Fibroblast of mammary gland (primary cell): Measurements from ENCODE around the gene CRADD.

Experiments used
- DNase-seq: peaks from one replicate; pipeline ENCODE4 v3.0.0-alpha.2; 2010; ENCODE audit warnings: low read depth
- H3K4me3 ChIP-seq: 2 replicates; pipeline ENCODE4 v1.5.1; 2011; ENCODE audit warnings: low read depth, mild to moderate bottlenecking, low read length, moderate library complexity; ENCODE audit not compliant: control insufficient read depth
- TF ChIP-seq, protein P1 (sequence below): conservative IDR thresholded peaks from 2 replicates; pipeline ENCODE4 v1.5.1; 2011; ENCODE audit warnings: low read depth, low read length, inconsistent platforms; ENCODE audit not compliant: control insufficient read depth, insufficient read depth

The CRADD gene

DNA sequence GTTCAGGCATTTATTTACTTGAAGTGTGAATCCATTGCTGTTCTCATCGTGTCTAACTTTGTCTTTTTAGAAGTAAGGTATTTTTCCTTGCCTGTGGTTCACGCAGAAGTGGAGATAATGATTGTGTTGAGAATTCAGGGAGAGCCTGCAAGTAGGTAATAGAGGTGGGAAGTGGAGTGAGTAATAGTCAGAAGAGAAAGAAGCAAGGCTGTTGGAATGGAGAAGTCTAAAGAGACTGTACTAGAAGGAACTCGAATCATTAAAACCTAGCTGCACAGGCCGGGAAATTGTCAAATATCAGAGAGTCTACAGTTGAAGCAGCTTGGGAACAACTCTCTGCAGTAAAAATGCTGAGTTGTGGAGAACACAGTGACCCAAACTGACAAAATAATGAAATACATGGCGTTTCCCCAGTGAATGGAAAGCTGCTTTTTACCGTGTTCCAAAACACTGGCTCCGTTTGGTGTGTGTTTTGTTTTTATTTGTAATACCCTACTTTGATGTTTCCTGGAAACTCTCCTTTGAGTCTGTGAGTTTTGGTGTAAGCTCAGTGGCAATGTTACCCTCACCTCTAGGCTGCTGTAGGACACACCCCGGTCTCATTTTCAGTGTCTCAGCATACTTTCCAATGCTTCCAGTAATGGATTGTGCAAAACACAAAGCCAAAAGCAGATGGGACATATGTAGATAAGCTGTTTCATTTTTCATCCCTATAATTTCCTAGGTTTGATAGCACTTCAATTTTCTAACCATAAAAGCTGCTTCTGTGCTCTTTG is 146.6 kb downstream of the CRADD start:
- TF ChIP-seq, protein P1, sequence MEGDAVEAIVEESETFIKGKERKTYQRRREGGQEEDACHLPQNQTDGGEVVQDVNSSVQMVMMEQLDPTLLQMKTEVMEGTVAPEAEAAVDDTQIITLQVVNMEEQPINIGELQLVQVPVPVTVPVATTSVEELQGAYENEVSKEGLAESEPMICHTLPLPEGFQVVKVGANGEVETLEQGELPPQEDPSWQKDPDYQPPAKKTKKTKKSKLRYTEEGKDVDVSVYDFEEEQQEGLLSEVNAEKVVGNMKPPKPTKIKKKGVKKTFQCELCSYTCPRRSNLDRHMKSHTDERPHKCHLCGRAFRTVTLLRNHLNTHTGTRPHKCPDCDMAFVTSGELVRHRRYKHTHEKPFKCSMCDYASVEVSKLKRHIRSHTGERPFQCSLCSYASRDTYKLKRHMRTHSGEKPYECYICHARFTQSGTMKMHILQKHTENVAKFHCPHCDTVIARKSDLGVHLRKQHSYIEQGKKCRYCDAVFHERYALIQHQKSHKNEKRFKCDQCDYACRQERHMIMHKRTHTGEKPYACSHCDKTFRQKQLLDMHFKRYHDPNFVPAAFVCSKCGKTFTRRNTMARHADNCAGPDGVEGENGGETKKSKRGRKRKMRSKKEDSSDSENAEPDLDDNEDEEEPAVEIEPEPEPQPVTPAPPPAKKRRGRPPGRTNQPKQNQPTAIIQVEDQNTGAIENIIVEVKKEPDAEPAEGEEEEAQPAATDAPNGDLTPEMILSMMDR = no peak
- H3K4me3 ChIP-seq = no peak overlapping the region
- no peak for DNase-seq

DNA sequence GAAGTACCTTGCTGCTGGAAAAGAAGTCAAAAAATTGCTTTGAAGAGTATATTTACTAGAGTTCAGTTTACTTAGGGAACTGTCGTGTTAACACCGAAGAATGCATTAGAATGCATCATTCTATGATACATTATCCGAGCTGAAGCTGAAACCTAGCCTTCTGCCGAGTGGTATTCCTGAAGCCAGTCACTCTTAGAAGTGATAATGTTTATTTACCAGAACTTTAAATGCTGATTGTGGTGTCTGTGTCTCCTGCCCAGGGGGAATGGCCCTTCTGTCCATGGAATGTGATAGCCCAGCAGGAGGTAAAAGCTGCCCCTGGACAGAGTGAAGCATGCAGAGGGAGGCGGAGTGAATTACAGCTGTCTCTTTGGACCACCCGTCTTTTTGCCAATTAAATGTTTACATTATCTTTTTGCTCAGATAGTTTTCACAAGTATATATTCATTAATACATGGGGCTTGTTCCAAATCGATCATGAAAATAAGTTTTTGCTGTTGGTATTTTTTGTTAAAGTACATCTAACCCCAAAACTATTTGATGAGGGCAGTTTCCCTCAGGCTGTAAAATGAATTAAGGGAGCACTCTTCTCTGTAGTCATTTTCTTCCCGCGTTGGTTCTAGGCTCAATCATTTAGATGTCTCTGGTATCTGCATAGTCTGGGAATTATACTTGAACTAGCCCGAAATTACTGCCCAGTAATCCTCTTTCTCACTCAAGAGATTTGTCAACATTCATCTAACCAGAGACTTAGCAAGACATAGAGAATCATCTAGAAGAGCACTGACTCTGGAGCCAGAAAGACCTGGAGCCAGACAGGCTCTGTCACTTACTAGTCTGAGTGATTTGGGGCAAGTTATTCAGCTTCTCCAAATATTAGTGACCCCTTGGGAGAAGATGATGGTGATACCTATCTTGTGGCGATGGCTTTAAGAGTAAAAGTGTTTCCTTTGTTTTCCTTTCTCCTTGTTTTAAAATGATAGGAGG is 147.6 kb downstream of the CRADD start:
- TF ChIP-seq, protein P1 = no peak
- no peak overlapping the region for H3K4me3 ChIP-seq
- DNase-seq = peak; percentile 36

DNA sequence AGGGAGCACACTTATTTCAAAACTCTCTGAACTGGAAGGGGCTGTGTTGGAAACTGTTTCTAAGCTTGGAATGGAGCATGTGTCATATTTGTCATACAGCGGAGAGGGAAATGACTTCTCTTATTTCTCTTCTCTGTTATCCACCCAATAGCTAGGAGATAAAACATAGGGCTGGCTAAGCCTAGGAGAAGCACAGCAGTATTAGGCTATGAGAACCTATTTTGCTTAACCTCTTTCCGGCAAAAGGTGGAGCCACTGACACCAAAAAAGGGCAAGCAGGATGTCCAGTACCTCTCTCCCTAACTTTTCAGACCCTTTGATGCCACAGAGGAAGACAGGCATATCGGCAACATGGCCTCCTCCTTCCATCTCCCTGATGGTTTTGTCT is 148.3 kb downstream of the CRADD start:
- no peak for DNase-seq
- H3K4me3 ChIP-seq = no peak overlapping the region
- TF ChIP-seq, protein P1 = no peak

DNA sequence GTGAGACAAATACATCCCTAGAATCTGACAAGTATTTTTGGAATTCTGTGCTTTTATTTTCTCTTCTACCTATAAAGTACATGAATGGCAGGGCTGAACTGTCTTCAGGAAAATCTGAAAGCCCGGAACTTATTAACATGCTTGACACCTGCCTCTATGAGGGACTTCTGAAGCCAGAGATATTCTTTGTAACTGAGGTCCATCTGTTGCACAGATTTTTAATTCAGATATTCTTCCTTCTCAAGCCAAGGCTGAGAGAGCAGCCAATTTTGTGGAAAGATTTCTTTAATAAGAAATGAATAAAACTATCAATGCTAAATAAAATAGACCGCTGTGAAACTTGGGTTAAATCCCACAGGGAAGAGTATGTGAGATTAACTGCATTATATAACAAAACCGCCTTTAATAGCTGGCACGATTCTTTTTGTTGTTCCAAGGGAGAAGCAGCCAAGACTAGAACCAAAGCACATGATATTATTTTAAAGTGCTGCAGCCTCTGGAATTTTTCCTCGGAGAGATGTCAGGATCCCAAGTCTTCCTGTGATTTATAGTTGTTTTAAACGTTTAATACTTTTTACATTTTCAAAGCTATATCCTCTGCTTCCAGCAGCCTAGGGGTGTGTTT is 148.9 kb downstream of the CRADD start:
- TF ChIP-seq, protein P1 = no peak
- H3K4me3 ChIP-seq = no peak overlapping the region

DNA sequence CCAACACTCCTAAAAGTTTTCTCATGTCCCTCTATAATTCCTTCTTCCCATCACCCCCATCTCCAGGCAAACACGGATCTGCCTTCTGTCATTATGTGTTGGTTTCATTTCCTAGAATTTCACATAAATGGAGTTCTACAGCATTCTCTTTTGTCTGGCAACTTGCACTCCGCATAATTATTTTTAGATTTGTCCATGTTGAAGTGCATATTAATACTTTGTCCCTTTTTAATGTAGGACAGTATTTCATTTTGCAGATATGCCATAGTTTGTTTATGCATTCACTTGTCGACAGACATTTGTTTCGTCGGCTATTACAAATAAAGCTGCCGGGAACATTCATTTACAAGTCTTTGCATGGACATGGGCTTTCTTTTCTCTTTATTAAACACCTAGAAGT is 150.0 kb downstream of the CRADD start:
- no peak overlapping the region for H3K4me3 ChIP-seq

More for the DNA sequence above, 148.9 kb downstream of the CRADD start:
- peak; percentile 51 for DNase-seq

DNA sequence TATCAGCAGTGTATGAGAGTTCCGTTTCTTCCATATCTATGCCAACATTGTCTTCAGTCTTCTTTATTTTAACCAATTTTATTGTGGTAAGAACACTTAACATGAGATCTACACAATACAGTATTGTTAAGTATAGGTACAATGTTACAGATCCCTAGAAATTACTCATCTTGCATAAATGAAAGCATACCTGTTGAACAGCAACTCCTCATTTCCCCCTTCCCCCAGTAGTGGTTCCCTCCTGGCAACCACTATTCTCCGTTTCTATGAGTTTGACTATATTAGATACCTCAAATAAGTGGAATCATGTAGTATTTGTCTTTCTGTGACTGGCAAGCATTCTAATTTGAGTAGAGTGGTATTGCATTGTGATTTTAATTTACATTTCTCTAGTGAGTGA is 150.5 kb downstream of the CRADD start:
- TF ChIP-seq, protein P1 = no peak
- no peak overlapping the region for H3K4me3 ChIP-seq
- DNase-seq = no peak

More for the DNA sequence above, 150.0 kb downstream of the CRADD start:
- no peak for DNase-seq
- TF ChIP-seq, protein P1 = no peak
